ENCODE data around the gene ALDH3A1. TPM values are rescaled to one million over a fixed set of nuclear protein-coding genes. Genes with fewer than 3 reads are reported as not detected.

Gene ALDH3A1
- total RNA-seq, 1 experiment from 2014 or later: not detected

DNA sequence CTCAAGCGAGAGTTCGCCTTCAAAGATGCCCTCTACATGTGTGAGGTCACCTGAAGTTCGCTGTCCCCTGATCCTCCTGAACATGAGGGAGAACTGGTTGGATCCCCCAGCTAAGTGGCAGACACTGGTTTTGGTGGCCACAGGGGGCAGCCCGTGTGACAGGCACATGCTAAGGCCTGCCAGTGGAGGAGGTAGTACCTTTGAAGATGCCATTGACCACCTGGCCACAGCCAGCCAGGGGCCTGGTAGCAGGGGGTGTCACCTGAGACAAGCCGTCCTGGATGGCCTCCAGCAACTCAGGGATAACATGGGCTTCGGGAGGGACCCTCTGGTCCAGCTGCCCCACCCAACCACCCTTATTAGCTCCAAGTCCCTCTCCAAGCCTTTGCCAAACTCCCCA, 7.3 kb upstream of the ALDH3A1 start:
- Histone ChIP-seq H3K79me2 (ENCODE audit: low read length) (no peaks in the 10 kb centered on the region), H3K27ac (ENCODE audit: low read length) (no peak overlapping the region), H3K4me3 (ENCODE audit: low read length) (no peak overlapping the region), H3K4me2 (ENCODE audit: low read depth, low read length, poor library complexity, severe bottlenecking) (no peak overlapping the region), H3K27me3 (ENCODE audit: low read length) (no peaks in the 10 kb centered on the region), H3K9ac (ENCODE audit: low read length) (no peak overlapping the region), H2AFZ (ENCODE audit: low read length) (no peak overlapping the region), H3K4me1 (ENCODE audit: low read length) (peaks cover 7% of the 10 kb centered on the region), H4K20me1 (ENCODE audit: insufficient read depth, low read depth, low read length) (0 out of 2 replicates have a peak, but pooled peaks cover 3% of the 10 kb centered on the region), H3K36me3 (ENCODE audit: insufficient read depth, low read length) (no peaks in the 10 kb centered on the region), H3K9me3 (ENCODE audit: low read length) (no peaks in the 10 kb centered on the region), H3K9me2 (replicated peaks; ENCODE audit: insufficient read depth, low read length) (no peaks in the 10 kb centered on the region)
- DNase-seq: no peak

GRCh38 chr17:19753661-19754463, 5.8 kb upstream of the ALDH3A1 start:
- no peak for DNase-seq
- Histone ChIP-seq H3K79me2 (ENCODE audit: low read length) (no peaks in the 10 kb centered on the region), H3K4me2 (ENCODE audit: low read depth, low read length, poor library complexity, severe bottlenecking) (no peak overlapping the region), H4K20me1 (ENCODE audit: insufficient read depth, low read depth, low read length) (0 out of 2 replicates have a peak, but pooled peaks cover 3% of the 10 kb centered on the region), H3K4me1 (ENCODE audit: low read length) (peaks cover 7% of the 10 kb centered on the region), H3K27ac (ENCODE audit: low read length) (no peak overlapping the region), H3K27me3 (ENCODE audit: low read length) (no peaks in the 10 kb centered on the region), H3K9me3 (ENCODE audit: low read length) (no peaks in the 10 kb centered on the region), H3K36me3 (ENCODE audit: insufficient read depth, low read length) (no peaks in the 10 kb centered on the region), H3K4me3 (ENCODE audit: low read length) (no peak overlapping the region), H2AFZ (ENCODE audit: low read length) (no peak overlapping the region), H3K9ac (ENCODE audit: low read length) (no peak overlapping the region), H3K9me2 (replicated peaks; ENCODE audit: insufficient read depth, low read length) (no peaks in the 10 kb centered on the region)

GRCh38 chr17:19753051-19753509, 5.0 kb upstream of the ALDH3A1 start:
- Histone ChIP-seq H3K4me2 (ENCODE audit: low read depth, low read length, poor library complexity, severe bottlenecking) (no peak overlapping the region), H2AFZ (ENCODE audit: low read length) (no peak overlapping the region)

DNA sequence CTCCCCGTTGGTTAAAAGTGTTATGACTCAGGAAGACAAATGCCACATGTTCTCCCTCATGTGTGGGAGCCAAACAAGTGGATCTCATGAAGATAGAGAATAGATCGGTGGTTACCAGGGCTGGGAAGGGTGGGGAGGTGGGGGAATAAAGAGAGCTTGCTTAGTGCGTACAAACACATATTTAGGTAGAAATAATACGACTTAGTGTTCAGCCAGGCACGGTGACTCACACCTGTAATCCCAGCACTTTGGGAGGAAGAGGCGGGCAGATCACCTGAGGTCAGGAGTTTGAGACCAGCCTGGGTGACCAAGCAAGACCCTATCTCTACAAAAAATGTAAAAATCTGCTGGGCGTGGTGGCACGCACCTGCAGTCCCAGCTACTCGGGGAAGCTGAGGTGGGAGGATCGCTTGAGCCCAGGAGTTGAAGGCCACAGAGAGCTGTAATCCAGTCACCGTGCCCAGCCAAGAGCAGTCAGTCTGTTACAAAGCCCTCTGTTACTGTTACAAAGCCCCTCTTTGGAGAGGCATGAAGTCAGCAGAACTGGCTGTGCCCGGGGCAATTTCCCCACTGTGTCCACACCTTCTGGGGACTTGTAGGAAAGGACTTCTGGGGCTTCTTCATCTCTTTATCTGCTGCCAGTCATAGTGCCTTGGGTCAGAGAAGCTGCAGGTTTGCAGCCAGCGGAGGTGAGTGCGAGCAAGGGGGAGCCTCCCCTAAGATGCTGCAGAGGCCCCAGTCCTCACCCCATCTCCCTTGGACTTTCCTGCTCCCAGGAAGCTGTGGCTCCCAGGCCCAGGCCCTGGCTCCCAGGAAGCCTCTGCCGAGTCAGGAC, 4.3 kb upstream of the ALDH3A1 start:
- Histone ChIP-seq H3K36me3 (ENCODE audit: insufficient read depth, low read length) (no peaks in the 10 kb centered on the region), H3K9ac (ENCODE audit: low read length) (no peak overlapping the region), H2AFZ (ENCODE audit: low read length) (no peak overlapping the region), H3K9me3 (ENCODE audit: low read length) (no peaks in the 10 kb centered on the region), H3K9me2 (replicated peaks; ENCODE audit: insufficient read depth, low read length) (no peaks in the 10 kb centered on the region), H3K4me2 (ENCODE audit: low read depth, low read length, poor library complexity, severe bottlenecking) (no peak overlapping the region), H3K79me2 (ENCODE audit: low read length) (no peaks in the 10 kb centered on the region), H3K4me1 (ENCODE audit: low read length) (peaks cover 7% of the 10 kb centered on the region), H3K27me3 (ENCODE audit: low read length) (no peaks in the 10 kb centered on the region), H4K20me1 (ENCODE audit: insufficient read depth, low read depth, low read length) (0 out of 2 replicates have a peak, but pooled peaks cover 3% of the 10 kb centered on the region), H3K27ac (ENCODE audit: low read length) (no peak overlapping the region), H3K4me3 (ENCODE audit: low read length) (no peak overlapping the region)
- DNase-seq: no peak

More at GRCh38 chr17:19753051-19753509, 5.0 kb upstream of the ALDH3A1 start:
- Histone ChIP-seq H3K9me2 (replicated peaks; ENCODE audit: insufficient read depth, low read length) (no peaks in the 10 kb centered on the region), H3K27me3 (ENCODE audit: low read length) (no peaks in the 10 kb centered on the region), H3K4me1 (ENCODE audit: low read length) (peaks cover 7% of the 10 kb centered on the region), H3K27ac (ENCODE audit: low read length) (no peak overlapping the region), H3K4me3 (ENCODE audit: low read length) (no peak overlapping the region), H3K9me3 (ENCODE audit: low read length) (no peaks in the 10 kb centered on the region), H4K20me1 (ENCODE audit: insufficient read depth, low read depth, low read length) (0 out of 2 replicates have a peak, but pooled peaks cover 3% of the 10 kb centered on the region), H3K9ac (ENCODE audit: low read length) (no peak overlapping the region), H3K36me3 (ENCODE audit: insufficient read depth, low read length) (no peaks in the 10 kb centered on the region), H3K79me2 (ENCODE audit: low read length) (no peaks in the 10 kb centered on the region)
- DNase-seq: no peak

DNA sequence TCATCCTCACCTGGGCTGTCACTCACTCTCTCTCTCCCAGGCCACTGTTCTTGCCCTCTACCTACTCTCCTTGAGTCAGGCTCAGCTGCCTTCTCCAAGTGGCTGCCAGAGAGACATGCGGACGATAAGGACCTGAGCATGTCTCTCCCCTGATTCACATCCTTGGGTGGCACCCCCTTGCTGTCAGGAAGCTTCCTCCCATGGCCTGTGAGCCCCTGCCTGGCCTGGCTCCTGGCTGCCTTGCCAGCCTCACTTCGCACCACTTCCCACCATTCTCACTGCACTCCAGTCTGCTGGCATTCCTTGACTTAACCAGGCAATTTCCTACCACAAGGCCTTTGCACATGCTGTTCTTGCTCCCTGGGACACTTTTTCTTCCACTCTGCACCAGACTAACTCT, 2.7 kb upstream of the ALDH3A1 start:
- no peak overlapping the region for H3K27ac ChIP-seq (ENCODE audit: low read length)
- H3K27me3 ChIP-seq (ENCODE audit: low read length): no peaks in the 10 kb centered on the region
- H3K79me2 ChIP-seq (ENCODE audit: low read length): no peaks in the 10 kb centered on the region
- H3K4me3 ChIP-seq (ENCODE audit: low read length): no peak overlapping the region
- DNase-seq: no peak
- H3K4me1 ChIP-seq (ENCODE audit: low read length): peaks cover 7% of the 10 kb centered on the region
- no peaks in the 10 kb centered on the region for H3K36me3 ChIP-seq (ENCODE audit: insufficient read depth, low read length)
- H3K9me3 ChIP-seq (ENCODE audit: low read length): no peaks in the 10 kb centered on the region
- H3K9me2 ChIP-seq (replicated peaks; ENCODE audit: insufficient read depth, low read length): no peaks in the 10 kb centered on the region
- no peak overlapping the region for H3K4me2 ChIP-seq (ENCODE audit: low read depth, low read length, poor library complexity, severe bottlenecking)
- no peak overlapping the region for H3K9ac ChIP-seq (ENCODE audit: low read length)
- H4K20me1 ChIP-seq (ENCODE audit: insufficient read depth, low read depth, low read length): 0 out of 2 replicates have a peak, but pooled peaks cover 3% of the 10 kb centered on the region
- H2AFZ ChIP-seq (ENCODE audit: low read length): no peak overlapping the region

- Histone ChIP-seq H4K20me1 (ENCODE audit: insufficient read depth, low read depth, low read length) (0 out of 2 replicates have a peak, but pooled peaks cover 3% of the 10 kb centered on the region), H3K4me2 (ENCODE audit: low read depth, low read length, poor library complexity, severe bottlenecking) (no peak overlapping the region), H3K9ac (ENCODE audit: low read length) (no peak overlapping the region)
These were observed 2.0 kb upstream of the ALDH3A1 start for GRCh38 chr17:19750020-19750572.

GRCh38 chr17:19748807-19749193, 702 bp upstream of the ALDH3A1 start:
- no peaks in the 10 kb centered on the region for H3K27me3 ChIP-seq (ENCODE audit: low read length)

More at GRCh38 chr17:19750020-19750572, 2.0 kb upstream of the ALDH3A1 start:
- Histone ChIP-seq H3K9me3 (ENCODE audit: low read length) (no peaks in the 10 kb centered on the region), H3K4me1 (ENCODE audit: low read length) (peaks cover 7% of the 10 kb centered on the region), H2AFZ (ENCODE audit: low read length) (no peak overlapping the region), H3K9me2 (replicated peaks; ENCODE audit: insufficient read depth, low read length) (no peaks in the 10 kb centered on the region), H3K4me3 (ENCODE audit: low read length) (no peak overlapping the region), H3K36me3 (ENCODE audit: insufficient read depth, low read length) (no peaks in the 10 kb centered on the region), H3K79me2 (ENCODE audit: low read length) (no peaks in the 10 kb centered on the region), H3K27me3 (ENCODE audit: low read length) (no peaks in the 10 kb centered on the region), H3K27ac (ENCODE audit: low read length) (no peak overlapping the region)
- no peak for DNase-seq

More at GRCh38 chr17:19748807-19749193, 702 bp upstream of the ALDH3A1 start:
- Histone ChIP-seq H4K20me1 (ENCODE audit: insufficient read depth, low read depth, low read length) (no peaks in the 10 kb centered on the region), H3K9me3 (ENCODE audit: low read length) (no peaks in the 10 kb centered on the region), H2AFZ (ENCODE audit: low read length) (no peak overlapping the region), H3K9ac (ENCODE audit: low read length) (no peak overlapping the region), H3K4me3 (ENCODE audit: low read length) (no peak overlapping the region), H3K36me3 (ENCODE audit: insufficient read depth, low read length) (no peaks in the 10 kb centered on the region), H3K4me1 (ENCODE audit: low read length) (no peaks in the 10 kb centered on the region), H3K27ac (ENCODE audit: low read length) (no peak overlapping the region), H3K79me2 (ENCODE audit: low read length) (no peaks in the 10 kb centered on the region), H3K9me2 (replicated peaks; ENCODE audit: insufficient read depth, low read length) (no peaks in the 10 kb centered on the region), H3K4me2 (ENCODE audit: low read depth, low read length, poor library complexity, severe bottlenecking) (no peak overlapping the region)
- DNase-seq: no peak
